Thyroid gland (tissue), 4 donors: ENCODE measurements around the gene HS3ST3A1.

Source experiments
- CTCF ChIP-seq, 6 experiments: fragments of 200-600 bp in 3 of 6; fragments of 450-650 bp in 3 of 6; sonication (generic) in 3 of 6; IDR thresholded peaks; one replicate each; pipeline ENCODE4 v1.5.1; 2016 to 2019; ENCODE audit warnings: antibody characterized with exemption in 6 of 6, mild to moderate bottlenecking in 2 of 6, inconsistent platforms in 1 of 6, moderate library complexity in 1 of 6
- POLR2A ChIP-seq, 2 donors: fragments of 450-650 bp; IDR thresholded peaks; one replicate each; pipeline ENCODE4 v1.6.1; 2017; ENCODE audit warnings: antibody characterized with exemption in 2 of 2, mild to moderate bottlenecking in 2 of 2, moderate library complexity in 1 of 2

GRCh38 chr17:13572581-13572980, 29.1 kb downstream of the HS3ST3A1 start:
- TF ChIP-seq CTCF (IDR thresholded peaks at IDR 0.05): no peak
- no peak for TF ChIP-seq POLR2A (IDR thresholded peaks at IDR 0.05)
